ENCODE measurements around the gene FLNB.
"Not testable (repeated sequence)": the region's sequence is repeated elsewhere in the genome, so short reads cannot be mapped to it uniquely, and the experiment has no call there.

Gene FLNB

GRCh38 chr3:58201451-58201850, 193.2 kb downstream of the FLNB start:
- DNase-seq (ENCODE audit: low read depth in 2 of 2) = not testable (repeated sequence)

- no peak for DNase-seq (ENCODE audit: low read depth in 2 of 2)
Observed at GRCh38 chr3:58202917-58203360, 194.7 kb downstream of the FLNB start.

GRCh38 chr3:58203541-58203940, 195.3 kb downstream of the FLNB start:
- DNase-seq (ENCODE audit: low read depth in 2 of 2) = no peak

- no peak for DNase-seq (ENCODE audit: low read depth in 2 of 2)
Observed at GRCh38 chr3:58204720-58205119, 196.5 kb downstream of the FLNB start.

- no peak for DNase-seq (ENCODE audit: low read depth in 2 of 2)
Observed at GRCh38 chr3:58205981-58206380, 197.8 kb downstream of the FLNB start.

GRCh38 chr3:58206406-58207011, 198.3 kb downstream of the FLNB start:
- DNase-seq (ENCODE audit: low read depth in 2 of 2) = no peak

GRCh38 chr3:58207954-58208353, 199.7 kb downstream of the FLNB start:
- no peak for DNase-seq (ENCODE audit: low read depth in 2 of 2)

GRCh38 chr3:58209933-58210332, 201.7 kb downstream of the FLNB start:
- DNase-seq (ENCODE audit: low read depth in 2 of 2) = no peak

- DNase-seq (ENCODE audit: low read depth in 2 of 2) = no peak
Observed at GRCh38 chr3:58210761-58211460, 202.7 kb downstream of the FLNB start, which contains the start of gene DNASE1L3. DNASE1L3 (minus strand) TSS chr3:58210972; CDS start chr3:58210906, 66 bp downstream.

GRCh38 chr3:58214484-58215316, 206.5 kb downstream of the FLNB start:
- no peak for DNase-seq (ENCODE audit: low read depth in 2 of 2)

- DNase-seq (ENCODE audit: low read depth in 2 of 2) = no peak
Observed at GRCh38 chr3:58215317-58216025, 207.2 kb downstream of the FLNB start.

GRCh38 chr3:58216496-58217195, 208.4 kb downstream of the FLNB start:
- DNase-seq (ENCODE audit: low read depth in 2 of 2) = no peak

- DNase-seq (ENCODE audit: low read depth in 2 of 2) = no peak
Observed at GRCh38 chr3:58217209-58217811, 209.1 kb downstream of the FLNB start.

- DNase-seq (ENCODE audit: low read depth in 2 of 2) = no peak
Observed at GRCh38 chr3:58218904-58219303, 210.7 kb downstream of the FLNB start.

Data from stimulated activated CD8-positive, alpha-beta memory T cell treated with anti-CD3 and anti-CD28 coated beads, Interleukin-7, amount 100 ng/mL, for 1 hour (primary cell).